ENCODE results near the gene VWA3B.

GRCh38 chr2:98063291-98063854 lies 23.6 kb upstream of the VWA3B start:
- no peak for TF ChIP-seq POLR2A (IDR thresholded peaks at IDR 0.05)
- TF ChIP-seq CTCF (IDR thresholded peaks at IDR 0.05), result no peak

All from esophagus squamous epithelium (tissue), 4 donors.